Keratinocyte (primary cell): Measurements from ENCODE around the gene CEP85L. TPM values are rescaled to one million over a fixed set of nuclear protein-coding genes. Genes with fewer than 3 reads are reported as not detected.

Source experiments
- DNase-seq: peaks from one replicate; pipeline ENCODE4 v3.0.0-alpha.2; 2011; ENCODE audit warnings: low read depth, missing footprints, low spot score
- FAIRE-seq: peaks from 2 replicates; lab custom pipeline; 2011; peaks lifted over from hg19 to GRCh38; lab: Jason Lieb, UNC
- H2AFZ ChIP-seq: 2 replicates; pipeline ENCODE4 v1.6.0; 2012; ENCODE audit warnings: low read length, control low read depth, inconsistent platforms; ENCODE audit not compliant: control insufficient read depth
- H3K27ac ChIP-seq: 2 replicates; pipeline ENCODE4 v1.5.1; 2011; ENCODE audit warnings: low read length; ENCODE audit not compliant: control insufficient read depth, insufficient read depth
- H3K27me3 ChIP-seq: 3 replicates; pipeline ENCODE4 v1.6.0; 2011; ENCODE audit warnings: low read length; ENCODE audit not compliant: control insufficient read depth, insufficient read depth; ENCODE audit errors: extremely low read depth
- H3K36me3 ChIP-seq, 2 experiments: 2 replicates in 1 of 2; 3 replicates in 1 of 2; pipeline ENCODE4 v1.5.1; 2011; ENCODE audit warnings: low read length in 2 of 2, mild to moderate bottlenecking in 1 of 2; ENCODE audit not compliant: control insufficient read depth in 2 of 2, insufficient read depth in 2 of 2; ENCODE audit errors: extremely low read depth in 1 of 2
- H3K4me1 ChIP-seq: 3 replicates; pipeline ENCODE4 v1.5.1; 2011; ENCODE audit warnings: low read length; ENCODE audit not compliant: control insufficient read depth, insufficient read depth; ENCODE audit errors: extremely low read depth
- H3K4me2 ChIP-seq: 3 replicates; pipeline ENCODE4 v1.6.0; 2011; ENCODE audit warnings: low read depth, low read length; ENCODE audit not compliant: control insufficient read depth, insufficient read depth; ENCODE audit errors: extremely low read depth
- H3K4me3 ChIP-seq, 3 experiments: fragments of 200-600 bp in 1 of 3; sonication (generic) in 1 of 3; 2 replicates in 2 of 3; 3 replicates in 1 of 3; pipeline ENCODE4 v1.5.1; 2011 to 2016; ENCODE audit warnings: low read length in 3 of 3, mild to moderate bottlenecking in 3 of 3, control low read depth in 2 of 3, inconsistent platforms in 1 of 3, low read depth in 1 of 3, mixed read lengths in 1 of 3, mixed run types in 1 of 3, moderate library complexity in 1 of 3; ENCODE audit not compliant: control insufficient read depth in 2 of 3, insufficient read depth in 2 of 3; ENCODE audit errors: extremely low read depth in 1 of 3
- H3K79me2 ChIP-seq: 2 replicates; pipeline ENCODE4 v1.6.0; 2012; ENCODE audit warnings: low read length; ENCODE audit not compliant: control insufficient read depth, insufficient read depth
- H3K9ac ChIP-seq: 3 replicates; pipeline ENCODE4 v1.6.0; 2011; ENCODE audit warnings: low read length; ENCODE audit not compliant: control insufficient read depth, insufficient read depth; ENCODE audit errors: extremely low read depth
- H3K9me1 ChIP-seq: 3 replicates; pipeline ENCODE4 v1.6.0; 2011; ENCODE audit warnings: low read length; ENCODE audit not compliant: control insufficient read depth, insufficient read depth; ENCODE audit errors: extremely low read depth
- H3K9me3 ChIP-seq: 2 replicates; pipeline ENCODE4 v1.5.1; 2012; ENCODE audit warnings: low read depth, low read length; ENCODE audit not compliant: control insufficient read depth
- H4K20me1 ChIP-seq: 3 replicates; pipeline ENCODE4 v1.6.0; 2011; ENCODE audit warnings: low read length; ENCODE audit not compliant: control insufficient read depth, insufficient read depth; ENCODE audit errors: extremely low read depth
- EZH2 ChIP-seq: IDR thresholded peaks from one replicate; pipeline ENCODE4 v1.6.1; 2012; ENCODE audit warnings: inconsistent platforms, mild to moderate bottlenecking, low read length, moderate library complexity
- dilution Hi-C: fragments of 300-500 bp; cut with MboI; formaldehyde crosslinking; loops from one replicate; pipeline ENCODE4 v1.7.0; 2020; ENCODE audit warnings: low sequenced_read_pairs; ENCODE audit not compliant: extremely low pct_ligation_motif_present
- polyA plus RNA-seq, 5 experiments: library from polyadenylated mRNA; depleted of rRNA in 3 of 5; stranded (reverse) in 3 of 5; stranded (forward) in 1 of 5; unstranded in 1 of 5; fragments of >200 nt; gene quantifications; 1 replicate in 1 of 5; 2 replicates in 3 of 5; 3 replicates in 1 of 5; pipeline versions ENCODE4 v1.2.1 to v1.2.3, GENCODE V29; 2011 to 2012; ENCODE audit warnings: missing spikeins in 2 of 5, low read depth in 1 of 5, low replicate concordance in 1 of 5
- TF ChIP-seq, protein P1 (sequence below), 3 experiments: IDR thresholded peaks in 1 of 3; conservative IDR thresholded peaks in 1 of 3; optimal IDR thresholded peaks in 1 of 3; 2 replicates in 2 of 3; 3 replicates in 1 of 3; pipeline versions ENCODE3 to v1.5.1; 2011; ENCODE audit warnings: low read length in 3 of 3, mild to moderate bottlenecking in 3 of 3, moderate library complexity in 2 of 3, control low read depth in 1 of 3, inconsistent platforms in 1 of 3; ENCODE audit not compliant: insufficient read depth in 2 of 3; ENCODE audit errors: extremely low read depth in 1 of 3

The CEP85L gene
- polyA plus RNA-seq, 1 donor (not counting 4 experiments of a cell fraction or from before 2014, with no cell fraction given) = 3.5 TPM

DNA sequence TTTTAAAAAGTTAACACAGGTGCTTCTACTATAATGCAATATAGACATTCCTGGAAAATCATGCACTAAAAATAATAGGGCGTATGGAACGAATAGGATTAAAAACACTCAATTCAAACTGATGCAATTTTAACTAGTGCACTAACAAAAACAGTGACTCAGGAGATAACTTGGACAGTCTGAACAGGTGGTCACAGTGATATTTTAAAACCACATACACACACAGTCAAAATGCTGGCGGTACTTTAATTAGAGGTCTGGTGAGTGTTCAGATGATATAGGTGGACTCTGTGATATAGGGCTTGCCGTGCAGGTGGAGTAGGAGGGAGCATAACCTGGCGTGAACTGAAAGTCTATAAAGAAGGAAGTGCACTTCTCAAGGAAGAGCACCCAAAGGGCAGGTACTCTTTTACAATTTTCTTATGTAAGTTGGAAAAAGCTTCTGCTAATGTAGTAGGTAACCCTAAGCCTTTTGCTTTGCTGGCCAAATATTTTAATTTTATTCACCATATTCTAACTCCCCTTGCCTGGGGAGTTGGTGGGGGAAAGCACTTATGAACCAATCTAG is 145.2 kb downstream of the CEP85L start:
- Histone ChIP-seq H3K79me2 (no peaks in the 10 kb centered on the region), H3K27me3 (no peaks in the 10 kb centered on the region), H3K27ac (no peak overlapping the region), H3K9me3 (no peaks in the 10 kb centered on the region), H3K4me2 (no peak overlapping the region), H3K4me3 (no peak overlapping the region), H3K9ac (no peak overlapping the region), H3K9me1 (no peaks in the 10 kb centered on the region), H3K36me3 (no peaks in the 10 kb centered on the region), H4K20me1 (no peaks in the 10 kb centered on the region), H3K4me1 (no peaks in the 10 kb centered on the region), H2AFZ (no peak overlapping the region)
- DNase-seq (no peak), FAIRE-seq (no peak)
- TF ChIP-seq, protein P1, sequence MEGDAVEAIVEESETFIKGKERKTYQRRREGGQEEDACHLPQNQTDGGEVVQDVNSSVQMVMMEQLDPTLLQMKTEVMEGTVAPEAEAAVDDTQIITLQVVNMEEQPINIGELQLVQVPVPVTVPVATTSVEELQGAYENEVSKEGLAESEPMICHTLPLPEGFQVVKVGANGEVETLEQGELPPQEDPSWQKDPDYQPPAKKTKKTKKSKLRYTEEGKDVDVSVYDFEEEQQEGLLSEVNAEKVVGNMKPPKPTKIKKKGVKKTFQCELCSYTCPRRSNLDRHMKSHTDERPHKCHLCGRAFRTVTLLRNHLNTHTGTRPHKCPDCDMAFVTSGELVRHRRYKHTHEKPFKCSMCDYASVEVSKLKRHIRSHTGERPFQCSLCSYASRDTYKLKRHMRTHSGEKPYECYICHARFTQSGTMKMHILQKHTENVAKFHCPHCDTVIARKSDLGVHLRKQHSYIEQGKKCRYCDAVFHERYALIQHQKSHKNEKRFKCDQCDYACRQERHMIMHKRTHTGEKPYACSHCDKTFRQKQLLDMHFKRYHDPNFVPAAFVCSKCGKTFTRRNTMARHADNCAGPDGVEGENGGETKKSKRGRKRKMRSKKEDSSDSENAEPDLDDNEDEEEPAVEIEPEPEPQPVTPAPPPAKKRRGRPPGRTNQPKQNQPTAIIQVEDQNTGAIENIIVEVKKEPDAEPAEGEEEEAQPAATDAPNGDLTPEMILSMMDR (optimal IDR thresholded peaks at IDR 0.05 in 1 of 3, IDR thresholded peaks at IDR 0.05 in 1 of 3, conservative IDR thresholded peaks at IDR 0.05 in 1 of 3; ENCODE audit: extremely low read depth in 1 of 3, insufficient read depth in 2 of 3, low read length in 3 of 3) = no peak
- TF ChIP-seq EZH2 = no peak
- dilution Hi-C loops = no loop called here

DNA sequence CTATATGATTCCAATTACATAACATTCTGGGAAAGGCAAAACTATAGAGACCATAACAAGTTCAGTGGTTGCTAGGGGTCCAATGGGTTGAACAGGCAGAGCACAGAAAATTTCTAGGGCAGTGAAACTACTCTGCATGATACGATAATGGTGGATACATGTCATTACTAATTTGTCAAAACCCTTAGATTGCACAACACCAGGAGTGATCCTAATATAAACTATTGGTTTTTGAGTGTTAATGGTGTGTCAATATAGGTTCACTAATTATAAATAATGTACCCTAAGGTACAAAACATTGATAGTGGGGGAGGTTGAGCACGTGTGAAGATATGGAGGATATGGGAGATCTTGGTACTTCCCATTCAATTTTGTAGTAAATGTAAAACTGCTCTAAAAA is 145.7 kb downstream of the CEP85L start:
- no peak overlapping the region for H3K27ac ChIP-seq
- H3K9ac ChIP-seq = no peak overlapping the region
- H4K20me1 ChIP-seq = no peaks in the 10 kb centered on the region
- H3K4me1 ChIP-seq = no peaks in the 10 kb centered on the region
- no peaks in the 10 kb centered on the region for H3K9me1 ChIP-seq
- H3K27me3 ChIP-seq = no peaks in the 10 kb centered on the region
- TF ChIP-seq EZH2 = no peak
- TF ChIP-seq, protein P1 (optimal IDR thresholded peaks at IDR 0.05 in 1 of 3, IDR thresholded peaks at IDR 0.05 in 1 of 3, conservative IDR thresholded peaks at IDR 0.05 in 1 of 3; ENCODE audit: extremely low read depth in 1 of 3, insufficient read depth in 2 of 3, low read length in 3 of 3) = no peak
- no peak overlapping the region for H2AFZ ChIP-seq
- no peak overlapping the region for H3K4me2 ChIP-seq
- no peaks in the 10 kb centered on the region for H3K9me3 ChIP-seq
- FAIRE-seq (no peak), DNase-seq (no peak)
- H3K79me2 ChIP-seq = no peaks in the 10 kb centered on the region
- dilution Hi-C loops = no loop called here
- H3K36me3 ChIP-seq = no peaks in the 10 kb centered on the region
- H3K4me3 ChIP-seq = no peak overlapping the region
